ENCODE measurements around the gene LVRN. TPM values are rescaled to one million over a fixed set of nuclear protein-coding genes. Genes with fewer than 3 reads are reported as not detected.

Gene LVRN
- total RNA-seq, 1 donor from 2014 or later: 0.05 TPM

DNA sequence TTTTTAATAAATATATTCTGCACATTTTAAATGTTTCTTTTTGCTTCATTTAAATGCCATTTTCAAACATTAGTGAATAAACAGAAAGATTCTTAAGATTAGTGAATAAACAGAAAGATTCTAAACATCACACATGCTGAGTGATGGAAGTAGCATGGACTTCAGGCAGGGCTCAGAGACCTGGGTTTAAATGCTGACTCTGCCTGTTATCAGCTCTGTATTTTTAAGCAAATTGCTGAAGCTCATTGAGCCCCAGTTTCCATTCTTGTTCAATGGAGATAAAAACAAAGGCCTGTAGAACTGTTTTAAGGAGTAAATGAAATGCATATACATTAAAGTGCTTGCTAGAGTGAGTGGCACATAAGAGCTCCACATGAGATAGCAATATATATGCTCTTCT, 8.1 kb upstream of the LVRN start:
- intact Hi-C loops (cut with micrococcal nuclease): no loop called here

DNA sequence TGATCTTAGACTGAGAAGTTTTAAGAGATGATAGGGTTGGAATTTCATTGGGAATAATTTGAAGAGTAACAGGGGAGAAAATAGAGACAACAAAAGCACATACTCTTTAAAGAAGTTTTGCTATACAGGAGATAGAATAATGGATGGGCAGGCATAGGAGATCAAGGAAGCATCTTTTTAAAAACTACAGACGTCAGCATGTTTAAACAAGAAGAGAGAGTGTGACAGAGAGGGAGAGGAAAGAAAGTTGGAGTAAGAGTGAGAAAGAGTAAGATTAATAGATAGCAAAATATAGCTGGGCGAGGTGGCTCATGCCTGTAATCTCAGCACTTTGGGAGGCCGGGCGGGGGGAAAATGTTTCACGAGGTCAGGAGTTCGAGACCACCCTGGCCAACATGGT, 5.3 kb upstream of the LVRN start:
- intact Hi-C loops (cut with micrococcal nuclease): no loop called here

DNA sequence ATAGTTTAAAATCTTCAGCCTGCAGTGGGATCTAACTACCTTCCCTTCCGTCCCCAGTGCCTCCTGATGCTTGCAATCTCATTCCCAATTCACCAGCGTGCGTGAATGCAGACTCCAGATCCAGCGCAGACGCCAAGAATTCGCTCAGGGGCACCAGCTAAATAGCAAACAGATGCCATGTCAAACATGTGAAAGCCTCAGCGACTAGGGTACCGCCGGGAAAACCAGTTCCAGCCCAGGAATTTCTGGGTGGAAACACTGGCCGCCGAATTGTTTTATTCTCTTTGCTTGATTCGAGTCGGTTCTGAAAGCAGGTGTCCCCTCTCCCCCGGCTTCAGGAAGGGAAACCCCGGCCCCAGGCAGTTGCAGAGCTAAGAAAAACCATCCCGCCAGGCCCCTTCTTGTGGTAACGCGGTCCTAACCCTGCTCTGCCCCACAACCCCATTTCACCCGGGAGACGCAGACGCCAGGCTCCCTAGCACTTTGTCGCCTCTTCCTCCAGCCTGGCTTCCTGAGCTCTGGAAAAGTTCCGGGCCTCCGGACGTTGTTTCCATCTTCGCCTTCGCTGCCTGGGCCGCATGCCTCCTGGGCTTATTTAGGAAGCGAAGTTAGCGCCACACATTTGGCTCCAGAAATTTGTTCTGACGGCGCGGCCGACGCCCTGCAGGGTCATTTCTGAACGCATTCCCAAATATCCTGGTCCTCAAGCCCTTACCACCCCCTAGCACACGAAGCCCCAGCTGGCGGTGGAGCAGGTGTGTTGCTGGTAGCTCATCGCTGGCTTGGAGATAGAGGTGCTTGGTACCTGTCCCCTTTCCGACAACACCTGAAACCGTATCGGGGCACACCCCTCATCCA, 665 bp upstream of the LVRN start:
- intact Hi-C loops (cut with micrococcal nuclease): loop anchor here (5.0 kb wide), 1 partner anchor 611 kb away; the partner anchor contains the start of gene SEMA6A

DNA sequence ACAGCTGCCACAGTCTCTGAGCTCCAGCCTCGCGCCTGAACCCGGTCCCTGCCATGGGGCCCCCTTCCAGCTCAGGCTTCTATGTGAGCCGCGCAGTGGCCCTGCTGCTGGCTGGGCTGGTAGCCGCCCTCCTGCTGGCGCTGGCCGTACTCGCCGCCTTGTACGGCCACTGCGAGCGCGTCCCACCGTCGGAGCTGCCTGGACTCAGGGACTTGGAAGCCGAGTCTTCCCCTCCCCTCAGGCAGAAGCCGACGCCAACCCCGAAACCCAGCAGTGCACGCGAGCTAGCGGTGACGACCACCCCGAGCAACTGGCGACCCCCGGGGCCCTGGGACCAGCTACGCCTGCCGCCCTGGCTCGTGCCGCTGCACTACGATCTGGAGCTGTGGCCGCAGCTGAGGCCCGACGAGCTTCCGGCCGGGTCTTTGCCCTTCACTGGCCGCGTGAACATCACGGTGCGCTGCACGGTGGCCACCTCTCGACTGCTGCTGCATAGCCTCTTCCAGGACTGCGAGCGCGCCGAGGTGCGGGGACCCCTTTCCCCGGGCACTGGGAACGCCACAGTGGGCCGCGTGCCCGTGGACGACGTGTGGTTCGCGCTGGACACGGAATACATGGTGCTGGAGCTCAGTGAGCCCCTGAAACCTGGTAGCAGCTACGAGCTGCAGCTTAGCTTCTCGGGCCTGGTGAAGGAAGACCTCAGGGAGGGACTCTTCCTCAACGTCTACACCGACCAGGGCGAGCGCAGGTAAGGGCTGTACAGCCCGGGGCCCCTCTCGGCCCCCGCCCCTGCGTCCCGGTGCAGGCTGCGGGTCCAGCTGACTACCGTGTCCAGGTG, 509 bp downstream of the LVRN start:
- intact Hi-C loops (cut with micrococcal nuclease): loop anchor here (5.0 kb wide), 1 partner anchor 610 kb away; the partner anchor contains the start of gene SEMA6A

DNA sequence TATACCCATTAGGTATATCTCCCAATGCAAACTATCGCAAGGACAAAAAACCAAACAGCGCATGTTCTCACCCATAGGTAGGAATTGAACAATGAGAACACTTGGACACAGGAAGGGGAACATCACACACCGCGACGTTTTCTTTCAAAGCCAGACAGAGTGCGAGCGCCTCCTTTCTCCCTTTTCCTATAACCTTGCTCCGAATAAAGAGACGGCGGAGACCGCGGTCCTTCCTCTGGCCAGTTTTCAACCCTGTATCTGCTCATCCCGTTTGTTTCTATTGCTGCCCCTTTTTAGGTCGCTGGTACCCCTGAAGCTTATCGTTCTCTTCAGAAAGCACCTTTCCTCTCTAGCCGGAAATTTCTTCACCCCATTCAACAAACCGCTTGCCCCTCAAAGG, 1.3 kb downstream of the LVRN start:
- intact Hi-C loops (cut with micrococcal nuclease): loop anchor here (5.0 kb wide), 1 partner anchor 609 kb away; the partner anchor contains the start of gene SEMA6A

DNA sequence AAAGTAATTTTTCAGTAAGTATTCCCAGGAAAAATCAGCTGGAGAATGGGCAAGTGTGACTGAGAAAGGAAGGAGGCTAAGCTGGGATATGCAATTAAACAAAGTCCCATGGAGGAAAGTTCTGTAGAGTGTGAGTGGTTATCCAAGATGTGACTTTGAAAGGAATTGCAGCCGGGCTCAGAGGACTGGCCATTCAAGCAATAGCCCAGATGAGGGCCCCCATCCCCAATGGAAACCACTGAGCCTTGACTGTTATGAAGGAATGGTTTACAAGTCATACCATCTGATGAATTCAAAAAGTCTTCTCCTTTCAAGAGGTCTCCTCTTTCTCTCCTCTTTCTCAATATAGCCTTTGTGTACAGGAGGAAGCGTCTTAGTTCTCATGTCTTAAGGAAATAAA, 6.5 kb downstream of the LVRN start:
- intact Hi-C loops (cut with micrococcal nuclease): no loop called here

DNA sequence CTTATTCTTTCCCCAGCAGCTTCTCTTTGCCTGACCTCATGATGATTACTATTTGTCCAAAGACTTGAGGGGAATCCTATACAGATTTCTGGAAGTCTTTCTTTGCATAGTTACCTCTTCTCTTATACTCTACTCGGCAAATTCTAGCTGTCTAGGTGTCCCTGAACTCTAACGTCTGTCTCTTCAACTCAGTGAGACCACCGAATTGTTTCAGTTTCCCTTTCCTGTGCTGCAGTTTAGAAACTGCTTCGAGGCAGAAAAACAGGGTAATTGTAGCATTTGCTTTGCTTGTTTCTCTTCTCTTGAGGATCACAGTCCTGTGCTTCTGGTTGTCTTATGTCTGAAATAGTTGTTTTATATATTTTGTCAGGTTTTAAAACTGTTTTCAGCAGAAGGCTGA, 14.8 kb downstream of the LVRN start:
- intact Hi-C loops (cut with micrococcal nuclease): no loop called here

DNA sequence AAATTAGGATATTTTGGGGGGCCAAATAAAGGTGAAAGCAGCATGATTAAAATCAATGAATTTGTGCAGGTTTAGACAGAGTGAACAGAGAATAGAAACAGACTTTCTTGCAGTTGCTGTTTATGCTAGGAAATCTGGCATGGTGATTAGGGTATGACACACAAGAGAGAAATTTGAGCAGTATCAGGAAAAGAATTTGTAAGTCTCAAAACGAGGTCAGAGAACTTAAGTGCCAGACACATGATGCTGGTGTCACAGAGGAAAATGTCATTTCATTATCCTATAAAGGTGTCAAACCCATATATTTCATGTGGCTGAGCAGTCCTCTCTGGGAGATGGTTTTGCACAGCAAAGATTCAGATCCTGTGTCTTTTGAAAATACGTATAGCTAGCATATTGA, 15.7 kb downstream of the LVRN start:
- intact Hi-C loops (cut with micrococcal nuclease): no loop called here

DNA sequence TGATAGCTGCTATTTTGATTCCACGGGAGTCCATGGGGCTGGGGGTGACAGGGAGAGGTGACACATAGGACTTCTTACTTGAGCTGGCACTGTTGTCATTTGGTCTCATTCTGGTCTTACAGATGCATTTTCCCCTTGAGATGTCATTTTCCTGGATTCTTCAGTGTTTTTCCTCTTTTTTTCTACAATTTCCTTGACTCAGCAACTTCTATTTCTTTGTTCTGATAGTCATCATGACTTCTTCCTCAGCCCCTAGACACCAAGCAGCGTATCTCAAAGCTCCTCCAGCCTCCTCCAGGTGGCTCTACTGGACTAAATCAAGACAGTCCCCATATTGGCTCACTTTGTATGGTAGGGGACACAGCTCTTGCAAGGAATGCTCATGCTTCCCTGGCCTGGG, 16.5 kb downstream of the LVRN start:
- intact Hi-C loops (cut with micrococcal nuclease): no loop called here

DNA sequence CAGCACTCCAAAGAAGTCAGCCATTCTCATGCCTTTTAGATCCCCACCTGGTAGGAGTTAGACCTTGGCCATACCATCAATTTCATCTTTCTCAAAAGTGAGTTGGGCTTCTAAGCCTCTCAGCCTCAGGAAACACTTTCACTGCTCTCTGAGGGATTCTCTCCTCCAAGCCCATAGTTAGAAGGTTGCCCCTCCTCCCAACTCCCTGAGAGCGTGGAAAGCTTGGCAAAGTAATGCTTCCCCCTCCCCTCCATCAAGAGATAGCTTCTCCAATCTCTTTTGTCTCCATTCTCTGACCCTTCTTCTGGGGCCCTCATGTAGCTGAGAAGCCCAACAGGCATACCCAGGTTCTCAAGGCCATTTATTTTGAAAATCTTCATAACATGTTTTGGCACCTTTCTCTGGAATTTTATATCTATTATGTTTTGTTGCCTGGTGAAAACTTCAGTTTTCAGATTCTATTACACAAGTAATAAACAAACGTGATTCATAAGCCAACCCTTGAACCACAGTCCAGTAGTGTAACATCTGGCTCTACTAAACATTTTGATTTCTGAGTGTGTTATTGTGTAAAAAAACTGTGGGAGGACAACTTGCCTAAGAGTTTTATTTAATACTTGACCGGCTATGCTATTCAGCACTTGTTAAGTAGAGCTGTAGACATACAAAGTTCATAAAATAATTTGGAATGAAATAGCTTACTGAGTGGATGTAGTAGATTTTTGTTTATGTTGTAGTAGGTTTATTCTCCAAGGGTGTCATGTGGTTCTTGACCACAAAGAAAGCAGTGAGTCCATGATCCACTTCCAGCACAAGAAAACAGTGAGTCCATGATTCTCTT, 17.1 kb downstream of the LVRN start:
- intact Hi-C loops (cut with micrococcal nuclease): no loop called here

DNA sequence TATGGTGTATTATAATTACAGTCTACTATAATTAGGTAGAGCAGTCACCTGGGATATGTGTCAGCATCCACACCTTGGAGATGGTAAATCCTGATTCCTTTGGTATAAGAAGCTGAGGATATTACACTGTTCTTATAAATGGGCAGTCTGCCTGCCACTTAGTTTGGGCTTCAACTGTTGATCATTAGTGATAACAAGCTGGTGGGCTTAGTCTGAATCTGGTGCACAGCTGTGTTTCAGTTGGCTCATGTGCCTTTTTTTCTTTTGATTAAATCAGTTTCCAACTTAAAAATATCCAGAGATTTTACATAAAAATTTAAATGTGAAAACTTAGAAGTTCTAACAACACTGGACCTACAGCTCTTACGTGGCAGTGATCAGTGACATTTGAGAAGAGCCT, 21.2 kb downstream of the LVRN start:
- intact Hi-C loops (cut with micrococcal nuclease): no loop called here

DNA sequence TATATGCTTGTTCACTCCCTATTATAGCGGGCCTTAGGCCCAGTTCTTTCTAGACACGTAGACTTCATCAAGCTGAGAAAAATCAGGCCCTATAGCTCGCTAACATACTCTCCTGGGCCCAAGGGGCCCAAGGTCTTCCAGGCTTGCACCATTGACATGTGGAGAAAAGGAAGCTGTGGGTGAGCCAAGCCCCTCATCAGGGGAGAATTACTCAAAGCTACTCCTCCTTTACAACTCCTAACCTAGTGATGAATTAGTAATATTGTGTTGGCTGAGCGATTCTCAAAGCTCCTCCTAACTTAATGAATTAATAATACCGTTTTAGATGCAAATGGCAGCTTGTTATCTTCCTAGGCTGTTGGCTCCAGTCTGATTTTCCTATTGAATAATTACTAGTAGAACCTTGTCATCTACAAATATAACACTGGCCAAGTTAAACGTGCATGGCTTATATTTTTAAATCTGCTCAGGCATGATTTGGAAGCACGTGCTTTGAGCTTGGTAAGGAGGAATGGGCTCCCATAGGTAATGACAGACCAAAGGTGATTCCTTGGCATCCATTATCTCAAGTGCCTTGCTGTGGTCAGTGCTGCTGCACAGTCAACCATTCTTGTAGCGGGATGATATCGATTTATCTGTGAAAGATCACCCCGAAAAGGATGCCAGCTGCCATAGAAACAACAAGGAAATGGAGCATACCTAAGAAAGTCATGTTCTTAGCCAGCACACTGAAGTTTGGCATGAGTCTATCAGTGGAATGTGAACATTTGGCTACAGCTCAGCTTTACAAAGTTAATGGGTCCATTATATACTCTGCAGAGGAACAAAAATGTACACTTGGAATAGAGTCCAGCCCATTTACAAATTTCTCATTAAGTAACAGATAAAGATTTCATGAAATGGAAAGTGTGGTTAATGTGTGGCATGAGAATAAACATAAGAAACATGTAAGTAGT, 23.8 kb downstream of the LVRN start:
- intact Hi-C loops (cut with micrococcal nuclease): no loop called here

DNA sequence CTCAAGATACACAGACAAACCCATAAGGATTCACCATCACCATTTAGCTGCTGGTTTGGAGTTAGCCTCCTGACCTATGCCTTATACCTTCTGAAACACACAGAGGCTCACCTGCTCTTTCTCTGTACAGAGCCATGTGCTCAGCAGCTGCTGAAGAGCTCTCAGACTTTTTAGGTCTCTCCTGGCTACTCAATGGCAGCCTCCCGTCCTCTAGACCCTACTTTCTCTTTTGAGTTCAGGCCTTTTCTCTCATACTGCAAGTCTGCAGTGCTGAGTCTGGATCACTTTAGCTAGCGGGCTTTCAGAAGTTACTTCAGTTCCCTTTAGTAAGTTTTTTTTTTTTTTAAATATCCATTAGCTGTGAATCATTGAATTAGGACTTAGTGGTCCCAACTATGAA, 25.7 kb downstream of the LVRN start:
- intact Hi-C loops (cut with micrococcal nuclease): no loop called here

DNA sequence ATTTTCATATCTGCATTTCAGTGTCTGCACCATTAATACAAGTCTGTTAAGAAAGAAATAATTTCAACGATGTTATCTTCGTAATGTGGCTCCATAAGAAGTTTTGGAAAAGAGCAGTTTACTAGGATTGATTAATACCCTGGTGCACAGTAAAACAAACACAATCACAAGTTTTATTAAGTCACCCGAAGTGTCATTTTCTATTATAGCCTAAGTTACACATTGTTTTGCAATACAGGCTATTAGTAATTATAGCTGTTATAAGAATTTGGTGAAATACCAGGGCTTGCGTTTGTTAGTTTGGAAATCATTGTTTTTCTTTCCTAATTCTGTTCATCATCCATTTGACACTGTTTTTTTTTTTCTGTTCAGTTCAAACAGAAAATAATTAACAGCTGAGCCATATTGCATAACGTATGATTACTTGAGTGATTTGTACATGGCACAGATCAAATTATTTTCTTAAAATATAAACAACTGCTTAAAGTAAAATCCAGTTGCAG, 30.6 kb downstream of the LVRN start:
- intact Hi-C loops (cut with micrococcal nuclease): no loop called here

DNA sequence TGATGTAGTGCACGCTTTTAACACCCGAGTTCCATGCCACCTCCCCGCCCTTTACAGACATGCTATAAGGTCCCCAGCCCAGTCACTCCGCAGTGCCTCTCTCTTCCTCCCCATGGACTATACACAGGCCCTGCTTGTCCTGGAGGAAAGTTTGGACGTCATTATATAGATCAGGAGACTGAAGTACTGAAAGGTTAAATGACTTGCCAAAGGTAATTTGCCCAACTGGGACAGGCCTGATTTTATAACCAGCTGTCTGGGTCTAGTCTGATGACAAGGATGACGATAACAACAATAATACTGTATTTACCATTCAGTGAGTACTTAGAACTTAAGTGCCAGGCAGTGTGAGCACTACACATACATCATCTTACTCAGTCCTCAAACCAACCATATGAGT, 33.1 kb downstream of the LVRN start:
- intact Hi-C loops (cut with micrococcal nuclease): no loop called here

DNA sequence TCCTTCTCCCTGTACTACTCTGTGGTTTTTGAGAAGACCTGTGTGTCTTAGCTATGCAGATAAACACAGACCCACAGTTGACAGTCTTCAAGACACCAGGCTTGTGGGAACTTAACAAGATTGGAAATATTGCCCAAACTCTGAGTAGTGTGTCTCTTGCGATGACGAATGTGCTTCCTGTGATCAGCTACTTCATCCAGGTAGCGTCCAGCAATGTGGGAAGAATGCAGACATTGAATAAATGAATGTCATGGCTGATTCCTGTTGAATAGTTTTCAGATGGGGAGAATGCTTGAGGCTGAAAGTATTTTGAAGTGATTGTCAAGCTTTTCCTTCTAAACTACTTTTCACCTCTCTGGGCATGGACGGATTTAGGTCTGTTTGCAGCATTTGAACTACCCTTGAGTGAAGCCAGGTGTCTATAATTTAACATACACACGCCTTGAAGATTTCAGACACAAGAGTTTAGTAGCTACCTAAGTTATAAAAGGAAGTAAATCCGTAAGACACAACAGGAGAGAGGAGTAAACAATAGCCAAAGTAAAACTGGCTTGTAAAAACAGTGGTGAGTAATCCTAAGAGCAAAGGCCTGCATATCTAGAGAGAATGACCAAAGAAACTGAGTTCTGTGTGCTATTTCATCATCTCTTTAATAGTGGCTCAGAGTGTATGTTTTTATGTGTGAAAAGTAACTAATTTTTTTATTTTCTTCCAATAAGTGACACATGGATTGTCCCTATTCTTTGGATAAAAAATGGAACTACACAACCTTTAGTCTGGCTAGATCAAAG, 40.0 kb downstream of the LVRN start:
- intact Hi-C loops (cut with micrococcal nuclease): no loop called here

DNA sequence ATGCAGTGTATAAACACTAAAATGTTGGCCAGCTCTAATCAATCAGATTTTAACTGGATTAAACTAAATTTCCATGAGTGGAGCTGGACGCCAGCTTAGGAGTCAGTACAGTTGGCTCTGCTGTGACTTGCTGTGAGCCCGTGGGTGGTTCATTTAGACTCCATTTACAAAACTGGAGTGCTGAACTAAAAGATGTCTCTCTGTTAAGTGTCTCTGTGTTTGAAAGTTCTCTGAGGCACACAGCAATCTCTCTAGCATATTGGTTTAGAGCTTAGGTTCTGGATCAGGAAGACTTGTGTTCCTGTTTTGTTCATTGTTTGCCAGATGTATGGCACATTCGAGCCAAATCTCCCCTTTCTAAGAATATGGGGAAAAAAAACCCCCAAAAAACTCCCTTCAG, 42.0 kb downstream of the LVRN start:
- intact Hi-C loops (cut with micrococcal nuclease): no loop called here

DNA sequence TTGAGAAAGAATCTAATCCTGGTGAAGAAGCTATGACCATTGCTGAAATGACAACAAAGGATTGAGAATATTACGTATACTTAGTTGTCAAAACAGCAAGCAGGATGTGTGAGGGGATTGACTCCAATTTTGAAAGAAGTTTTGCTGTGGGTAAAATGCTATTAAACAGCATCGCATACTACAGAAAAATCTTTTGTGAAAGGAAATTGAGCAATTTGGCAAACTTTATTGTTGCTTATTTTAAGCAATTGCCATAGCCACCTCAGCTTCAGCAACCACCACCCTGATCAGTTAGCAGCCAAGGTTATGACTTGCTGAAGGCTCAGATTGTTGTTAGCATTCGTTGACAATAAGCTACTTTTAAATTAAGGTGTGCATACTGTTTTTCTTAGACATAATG, 47.5 kb downstream of the LVRN start:
- intact Hi-C loops (cut with micrococcal nuclease): no loop called here

DNA sequence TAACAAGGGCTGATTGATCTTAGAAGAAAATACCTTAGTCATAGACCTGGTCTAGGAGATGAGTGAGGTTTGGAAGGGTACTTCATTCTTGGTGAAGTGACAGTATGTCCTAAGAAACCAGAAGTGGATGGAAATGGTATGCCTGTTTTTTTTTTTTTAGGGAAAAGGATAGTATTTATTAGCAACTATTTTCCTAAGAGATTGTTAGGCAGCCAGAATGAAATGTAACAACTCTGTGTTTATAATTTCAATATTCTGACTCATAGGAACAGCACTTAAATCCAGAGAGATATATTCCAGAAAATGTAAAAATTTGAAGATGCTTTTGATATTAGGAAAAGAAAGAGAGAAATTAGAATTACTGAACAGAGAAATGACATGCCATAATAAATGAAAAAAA, 48.8 kb downstream of the LVRN start:
- intact Hi-C loops (cut with micrococcal nuclease): no loop called here
